Measurements from ENCODE around the gene IL17D. TPM values are rescaled to one million over a fixed set of nuclear protein-coding genes. Genes with fewer than 3 reads are reported as not detected.

Gene IL17D
- total and polyA plus RNA-seq, 2 donors (not counting 3 experiments of a cell fraction or from before 2014, with no cell fraction given): 4.0 to 6.1 TPM

DNA sequence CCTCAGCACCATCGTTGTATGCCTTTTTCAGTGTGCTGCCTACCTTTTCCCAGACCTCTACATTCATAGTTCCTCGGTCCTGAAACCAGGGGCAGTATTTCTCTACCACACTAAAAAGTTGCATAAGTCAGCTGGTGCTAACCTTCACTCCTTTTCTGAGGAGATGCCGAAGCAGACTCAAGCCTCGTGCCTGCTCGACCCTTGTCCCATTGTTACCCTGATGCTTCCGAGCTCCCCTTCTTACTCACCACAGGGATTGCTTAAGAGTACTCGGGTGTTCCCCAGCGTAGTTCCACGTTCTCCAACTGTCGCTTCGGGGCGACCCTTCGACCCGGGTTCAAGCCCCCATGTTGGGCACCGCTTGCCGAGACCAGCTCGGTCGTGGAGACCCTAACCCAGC is 19.0 kb upstream of the IL17D start:
- Histone ChIP-seq H2AFZ (ENCODE audit: low read depth, low read length) (no peak overlapping the region), H3K27me3 (ENCODE audit: control insufficient read depth in 2 of 2, insufficient read depth in 2 of 2, low read length in 2 of 2) (no peaks in the 10 kb centered on the region), H3K9me1 (replicated peaks; ENCODE audit: control insufficient read depth, extremely low read depth, insufficient read depth, low read length) (no peaks in the 10 kb centered on the region), H3K4me3 (replicated peaks in 1 of 3; ENCODE audit: insufficient read depth in 1 of 3, low read depth in 1 of 3, low read length in 3 of 3) (no peak overlapping the region), H3K4me2 (ENCODE audit: insufficient read depth, low read length) (no peak overlapping the region), H3K36me3 (ENCODE audit: control insufficient read depth in 2 of 2, extremely low read depth in 1 of 2, insufficient read depth in 2 of 2, low read length in 2 of 2) (no peaks in the 10 kb centered on the region), H3K27ac (ENCODE audit: insufficient read depth, low read depth, low read length) (no peak overlapping the region), H3K79me2 (ENCODE audit: control insufficient read depth, insufficient read depth, low read length) (no peaks in the 10 kb centered on the region), H4K20me1 (replicated peaks; ENCODE audit: control insufficient read depth, extremely low read depth, insufficient read depth, low read length) (no peaks in the 10 kb centered on the region), H3K9ac (replicated peaks; ENCODE audit: extremely low read depth, insufficient read depth, low read length) (no peak overlapping the region), H3K9me3 (replicated peaks; ENCODE audit: control insufficient read depth, insufficient read depth, low read length) (no peaks in the 10 kb centered on the region), H3K4me1 (ENCODE audit: control insufficient read depth, extremely low read depth, insufficient read depth, low read length) (no peaks in the 10 kb centered on the region)
- FAIRE-seq (no peak), DNase-seq (ENCODE audit: low read depth, low spot score) (no peak)
- dilution Hi-C loops (cut with MboI; ENCODE audit: extremely low pct_ligation_motif_present, low sequenced_read_pairs): no loop called here
- BruUV-seq (replicated peaks): no TSS peak
- CTCF ChIA-PET: interaction anchor here (0.6 to 1.4 kb wide), 3 partner anchors 19 to 496 kb away, joined by 3 to 4 read pairs (median 3); partner anchors contain the start of gene IL17D
- TF ChIP-seq POLR2AphosphoS5 (IDR thresholded peaks at IDR 0.05; ENCODE audit: insufficient read depth, low read depth, low read length): no peak
- no peak for TF ChIP-seq GATA2 (IDR thresholded peaks at IDR 0.05; ENCODE audit: insufficient read depth, insufficient read length, low read depth, low read length)
- TF ChIP-seq EZH2 (IDR thresholded peaks at IDR 0.05; ENCODE audit: borderline replicate concordance, low read depth, low read length, severe bottlenecking): no peak
- no peak for TF ChIP-seq MAX (IDR thresholded peaks at IDR 0.05; ENCODE audit: insufficient read depth, insufficient read length)
- TF ChIP-seq POLR2A (IDR thresholded peaks at IDR 0.05; ENCODE audit: low read depth, low read length): no peak
- TF ChIP-seq MYC (IDR thresholded peaks at IDR 0.05; ENCODE audit: low read depth, low read length): no peak
- TF ChIP-seq, protein P1, sequence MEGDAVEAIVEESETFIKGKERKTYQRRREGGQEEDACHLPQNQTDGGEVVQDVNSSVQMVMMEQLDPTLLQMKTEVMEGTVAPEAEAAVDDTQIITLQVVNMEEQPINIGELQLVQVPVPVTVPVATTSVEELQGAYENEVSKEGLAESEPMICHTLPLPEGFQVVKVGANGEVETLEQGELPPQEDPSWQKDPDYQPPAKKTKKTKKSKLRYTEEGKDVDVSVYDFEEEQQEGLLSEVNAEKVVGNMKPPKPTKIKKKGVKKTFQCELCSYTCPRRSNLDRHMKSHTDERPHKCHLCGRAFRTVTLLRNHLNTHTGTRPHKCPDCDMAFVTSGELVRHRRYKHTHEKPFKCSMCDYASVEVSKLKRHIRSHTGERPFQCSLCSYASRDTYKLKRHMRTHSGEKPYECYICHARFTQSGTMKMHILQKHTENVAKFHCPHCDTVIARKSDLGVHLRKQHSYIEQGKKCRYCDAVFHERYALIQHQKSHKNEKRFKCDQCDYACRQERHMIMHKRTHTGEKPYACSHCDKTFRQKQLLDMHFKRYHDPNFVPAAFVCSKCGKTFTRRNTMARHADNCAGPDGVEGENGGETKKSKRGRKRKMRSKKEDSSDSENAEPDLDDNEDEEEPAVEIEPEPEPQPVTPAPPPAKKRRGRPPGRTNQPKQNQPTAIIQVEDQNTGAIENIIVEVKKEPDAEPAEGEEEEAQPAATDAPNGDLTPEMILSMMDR (IDR thresholded peaks at IDR 0.05; ENCODE audit: extremely low read depth in 1 of 2, insufficient read depth in 1 of 2, low read depth in 1 of 2, low read length in 2 of 2): no peak
- no peak for TF ChIP-seq JUN (IDR thresholded peaks at IDR 0.05; ENCODE audit: borderline replicate concordance, insufficient read depth, insufficient read length, low read depth)
- TF ChIP-seq FOS (IDR thresholded peaks at IDR 0.05; ENCODE audit: borderline replicate concordance, insufficient read depth, low read length): no peak
- intact Hi-C loops (cut with micrococcal nuclease): no loop called here
- POLR2A ChIA-PET: no interaction called here
